IPS-20b (cell line): ENCODE results near the gene CNGA2.

ENCODE experiments used
- H3K27ac ChIP-seq: one replicate; pipeline ENCODE4 v1.5.1; 2013; ENCODE audit warnings: low read length
- H3K27me3 ChIP-seq: 2 replicates; pipeline ENCODE4 v1.6.1; 2013; ENCODE audit warnings: mild to moderate bottlenecking, low read length, inconsistent platforms; ENCODE audit not compliant: insufficient read depth
- H3K36me3 ChIP-seq: 2 replicates; pipeline ENCODE4 v1.6.1; 2013; ENCODE audit warnings: low read depth, mild to moderate bottlenecking, inconsistent platforms, low read length, moderate library complexity; ENCODE audit not compliant: insufficient read depth
- H3K4me1 ChIP-seq: 2 replicates; pipeline ENCODE4 v1.6.1; 2013; ENCODE audit warnings: mild to moderate bottlenecking, control low read depth, inconsistent platforms, low read length, moderate library complexity; ENCODE audit not compliant: insufficient read depth
- H3K4me3 ChIP-seq: 2 replicates; pipeline ENCODE4 v1.5.1; 2013; ENCODE audit warnings: mild to moderate bottlenecking, low read length, inconsistent platforms
- H3K9ac ChIP-seq: 2 replicates; pipeline ENCODE4 v1.6.1; 2013; ENCODE audit warnings: low read depth, mild to moderate bottlenecking, inconsistent platforms, low read length, moderate library complexity
- H3K9me3 ChIP-seq: 2 replicates; pipeline ENCODE4 v1.6.1; 2013; ENCODE audit warnings: mild to moderate bottlenecking, low read depth, low read length, inconsistent platforms; ENCODE audit not compliant: insufficient read depth

CNGA2 gene

DNA sequence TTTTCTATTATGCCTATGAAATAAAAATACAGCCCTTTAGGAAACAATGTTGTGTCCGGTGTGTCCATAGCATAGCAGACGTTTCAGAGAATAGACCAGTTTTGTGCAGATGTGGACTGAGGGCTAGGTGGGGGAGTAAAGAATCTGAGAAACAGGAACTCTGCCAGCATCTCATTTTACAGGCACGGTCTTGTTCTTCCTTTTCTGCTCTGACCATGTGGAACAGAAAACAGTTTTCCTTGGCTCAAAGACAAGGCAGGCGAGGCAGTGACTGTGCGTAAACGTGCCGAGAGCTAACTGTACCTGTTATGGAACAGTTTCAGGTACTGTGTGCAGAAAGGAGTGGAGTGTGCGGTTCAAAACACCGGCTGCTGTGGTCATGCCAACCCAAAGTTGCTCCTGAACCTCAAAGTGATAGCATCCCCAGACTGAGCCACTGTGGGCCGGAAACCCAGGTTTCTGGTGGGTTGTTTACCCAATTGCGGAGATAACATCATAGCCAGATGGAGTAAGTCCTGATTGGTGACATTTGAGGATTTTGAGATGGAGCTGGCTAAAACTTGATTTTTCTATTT is 20.2 kb downstream of the CNGA2 start:
- H3K27ac ChIP-seq, result no peak overlapping the region

DNA sequence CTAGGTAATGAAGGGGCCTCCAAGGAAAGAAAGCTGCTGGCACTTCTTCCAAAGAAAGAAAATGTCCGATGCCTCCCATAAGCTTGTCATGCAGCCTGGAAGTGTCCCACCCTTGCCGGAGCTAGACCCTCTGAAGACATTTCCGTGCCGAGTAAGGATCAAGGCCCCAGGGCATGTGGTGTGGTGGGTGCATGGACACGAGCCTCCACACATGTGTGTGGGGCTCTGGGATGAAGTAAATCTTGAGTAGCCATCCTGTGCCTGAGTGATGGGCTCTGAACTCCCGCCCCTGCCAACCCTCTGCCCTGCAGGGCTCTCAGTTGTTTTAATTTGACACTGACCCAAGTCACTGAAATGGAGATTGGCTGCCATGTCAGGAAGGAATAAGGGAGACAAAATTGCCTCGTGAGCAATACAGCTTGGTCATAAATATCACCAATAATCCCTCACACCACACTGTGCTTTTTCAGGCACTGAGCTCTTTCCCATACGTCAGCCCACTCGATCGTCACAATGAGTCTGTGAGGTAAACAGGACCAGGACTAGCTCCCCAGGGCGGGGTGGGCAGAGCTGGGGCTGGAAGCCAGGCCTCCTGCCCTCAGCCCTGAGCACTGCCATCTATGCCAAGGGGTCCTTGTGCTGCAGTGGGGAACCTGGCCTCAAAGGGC is 24.6 kb downstream of the CNGA2 start:
- no peaks in the 10 kb centered on the region for H3K36me3 ChIP-seq
- H3K27me3 ChIP-seq, result no peaks in the 10 kb centered on the region
- no peak overlapping the region for H3K4me3 ChIP-seq
- H3K27ac ChIP-seq, result no peak overlapping the region
- H3K4me1 ChIP-seq, result no peaks in the 10 kb centered on the region
- no peaks in the 10 kb centered on the region for H3K9me3 ChIP-seq
- H3K9ac ChIP-seq, result no peak overlapping the region

More for the DNA sequence above, 20.2 kb downstream of the CNGA2 start:
- Histone ChIP-seq H3K36me3 (no peaks in the 10 kb centered on the region), H3K4me1 (no peaks in the 10 kb centered on the region), H3K4me3 (no peak overlapping the region), H3K27me3 (peaks cover 6% of the 10 kb centered on the region), H3K9ac (no peak overlapping the region), H3K9me3 (no peaks in the 10 kb centered on the region)

DNA sequence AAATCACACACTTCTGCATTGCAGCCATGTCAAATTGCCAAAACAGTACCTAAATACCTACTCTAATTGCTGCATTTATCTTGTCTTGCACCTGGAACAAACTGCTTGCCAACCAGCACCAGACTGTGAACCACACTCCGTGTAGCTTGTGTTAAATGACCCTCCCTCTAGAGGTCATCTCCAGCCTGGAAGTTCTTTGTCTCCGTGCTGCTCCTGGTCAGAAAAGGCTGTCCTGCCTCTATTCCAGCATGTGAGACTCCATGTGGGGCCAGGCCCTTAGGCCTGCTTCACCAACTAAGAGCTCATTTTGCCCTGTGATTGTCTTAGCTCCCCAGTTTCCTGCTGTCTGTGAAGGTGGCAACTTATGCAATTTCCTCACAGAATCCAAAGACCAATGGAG is 28.3 kb downstream of the CNGA2 start:
- Histone ChIP-seq H3K27ac (no peak overlapping the region), H3K36me3 (no peaks in the 10 kb centered on the region), H3K4me3 (no peak overlapping the region), H3K9me3 (no peaks in the 10 kb centered on the region), H3K9ac (no peak overlapping the region), H3K4me1 (no peaks in the 10 kb centered on the region), H3K27me3 (no peaks in the 10 kb centered on the region)

DNA sequence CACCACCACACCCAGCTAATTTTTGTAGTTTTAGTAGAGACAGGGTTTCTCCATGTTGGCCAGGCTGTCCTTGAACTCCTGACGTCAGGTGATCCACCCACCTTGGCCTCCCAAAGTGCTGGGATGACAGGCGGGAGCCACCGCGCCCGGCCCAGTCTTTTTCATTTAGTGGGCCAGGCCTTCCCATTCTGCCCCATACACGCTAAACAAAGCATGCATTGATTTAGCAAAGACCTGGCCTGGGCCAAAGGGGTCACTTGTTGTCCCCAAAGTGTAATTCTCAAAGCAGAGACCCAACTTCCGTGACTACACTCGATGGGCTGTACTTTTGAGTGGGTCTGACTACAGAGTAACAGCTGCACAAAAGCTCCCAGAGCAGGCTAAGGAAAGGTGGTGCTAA is 29.2 kb downstream of the CNGA2 start:
- H3K9me3 ChIP-seq, result no peaks in the 10 kb centered on the region
- no peak overlapping the region for H3K27ac ChIP-seq
- H3K9ac ChIP-seq, result no peak overlapping the region
- H3K4me1 ChIP-seq, result no peaks in the 10 kb centered on the region
- no peaks in the 10 kb centered on the region for H3K36me3 ChIP-seq
- no peak overlapping the region for H3K4me3 ChIP-seq
- no peaks in the 10 kb centered on the region for H3K27me3 ChIP-seq

DNA sequence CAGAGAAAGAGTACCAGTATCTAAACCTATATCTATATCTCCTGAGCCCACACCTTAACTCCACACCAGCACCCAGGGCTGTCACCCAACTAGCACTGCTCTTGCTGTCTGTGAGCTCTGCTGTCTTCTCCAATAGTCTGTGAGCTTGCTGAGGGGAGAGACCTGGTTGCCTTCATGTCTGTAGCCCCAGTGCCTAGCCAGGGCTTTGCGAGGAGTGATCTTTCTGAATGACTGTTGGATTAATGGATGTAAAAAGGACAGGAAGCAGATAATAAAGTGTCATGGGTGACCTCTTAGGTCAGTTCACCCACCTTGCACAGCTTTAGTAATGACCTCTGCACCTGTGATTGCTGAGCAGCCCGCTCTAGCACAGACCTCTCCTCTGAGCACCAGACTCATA is 30.5 kb downstream of the CNGA2 start:
- H3K9me3 ChIP-seq, result no peaks in the 10 kb centered on the region
- no peaks in the 10 kb centered on the region for H3K4me1 ChIP-seq
- H3K4me3 ChIP-seq, result no peak overlapping the region
- no peaks in the 10 kb centered on the region for H3K36me3 ChIP-seq
- H3K27me3 ChIP-seq, result no peaks in the 10 kb centered on the region
- H3K27ac ChIP-seq, result no peak overlapping the region
- no peak overlapping the region for H3K9ac ChIP-seq

DNA sequence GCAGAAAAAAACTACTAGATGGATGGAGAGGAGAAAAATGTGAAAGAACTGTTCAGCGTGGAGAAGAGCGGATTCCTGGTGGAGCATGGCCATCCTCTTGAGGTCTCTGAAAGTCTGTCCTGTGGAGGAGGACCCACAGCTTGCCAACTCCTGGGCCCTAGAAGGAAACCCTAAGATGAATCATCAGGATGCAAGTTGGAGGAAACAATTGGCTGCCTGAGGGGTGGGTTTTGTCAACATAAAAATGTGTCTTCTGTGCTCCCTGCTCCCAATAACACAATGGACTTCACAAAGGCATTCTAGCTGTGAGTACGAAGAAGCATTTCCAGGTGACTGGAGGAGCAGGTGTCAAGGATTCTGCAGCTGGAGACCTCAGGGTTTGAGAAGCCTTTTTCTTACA is 37.2 kb downstream of the CNGA2 start:
- Histone ChIP-seq H3K36me3 (no peaks in the 10 kb centered on the region), H3K9me3 (no peaks in the 10 kb centered on the region), H3K27ac (no peak overlapping the region), H3K4me3 (no peak overlapping the region), H3K9ac (no peak overlapping the region), H3K4me1 (no peaks in the 10 kb centered on the region), H3K27me3 (no peaks in the 10 kb centered on the region)

DNA sequence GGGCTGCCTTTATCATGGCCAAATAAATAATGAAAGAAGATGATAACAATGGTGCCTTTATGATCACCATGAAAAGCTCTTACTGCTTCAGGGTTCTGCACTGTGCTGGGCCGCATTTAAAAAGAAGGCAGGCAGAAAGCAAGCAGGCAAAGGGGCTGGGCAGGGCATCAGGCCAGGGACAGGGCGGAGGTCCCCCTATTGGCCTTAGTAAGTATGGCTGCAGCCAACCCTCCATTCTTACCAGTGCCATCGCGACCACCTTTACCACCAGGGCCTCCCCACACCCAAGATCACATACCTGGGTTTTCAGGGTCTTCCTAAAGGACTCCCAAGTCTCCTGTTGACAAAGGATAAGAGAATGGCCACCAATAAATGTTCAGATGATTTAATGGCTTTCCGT is 38.9 kb downstream of the CNGA2 start:
- Histone ChIP-seq H3K4me3 (no peak overlapping the region), H3K36me3 (no peaks in the 10 kb centered on the region), H3K27me3 (no peaks in the 10 kb centered on the region), H3K4me1 (no peaks in the 10 kb centered on the region), H3K9ac (no peak overlapping the region), H3K27ac (no peak overlapping the region), H3K9me3 (no peaks in the 10 kb centered on the region)

DNA sequence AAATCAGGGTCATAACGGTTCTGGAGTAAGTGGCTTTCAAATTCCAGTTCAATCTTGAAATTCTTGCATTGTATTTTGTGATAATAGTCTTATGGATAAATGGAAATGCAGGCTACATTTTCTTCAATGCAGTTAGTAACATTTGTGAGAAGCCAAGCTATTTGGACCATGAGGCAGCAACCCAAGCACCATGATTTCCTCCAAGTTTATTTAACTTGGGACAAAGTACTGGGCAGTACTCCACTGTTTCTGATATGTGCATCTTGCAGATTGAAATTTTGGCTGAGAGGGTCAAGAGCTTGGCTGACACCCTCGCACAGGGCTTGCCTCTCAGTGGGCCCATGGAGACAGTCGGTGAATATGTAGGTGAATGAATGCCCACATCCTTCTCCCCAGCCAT is 39.9 kb downstream of the CNGA2 start:
- Histone ChIP-seq H3K27ac (no peak overlapping the region), H3K4me3 (no peak overlapping the region)

DNA sequence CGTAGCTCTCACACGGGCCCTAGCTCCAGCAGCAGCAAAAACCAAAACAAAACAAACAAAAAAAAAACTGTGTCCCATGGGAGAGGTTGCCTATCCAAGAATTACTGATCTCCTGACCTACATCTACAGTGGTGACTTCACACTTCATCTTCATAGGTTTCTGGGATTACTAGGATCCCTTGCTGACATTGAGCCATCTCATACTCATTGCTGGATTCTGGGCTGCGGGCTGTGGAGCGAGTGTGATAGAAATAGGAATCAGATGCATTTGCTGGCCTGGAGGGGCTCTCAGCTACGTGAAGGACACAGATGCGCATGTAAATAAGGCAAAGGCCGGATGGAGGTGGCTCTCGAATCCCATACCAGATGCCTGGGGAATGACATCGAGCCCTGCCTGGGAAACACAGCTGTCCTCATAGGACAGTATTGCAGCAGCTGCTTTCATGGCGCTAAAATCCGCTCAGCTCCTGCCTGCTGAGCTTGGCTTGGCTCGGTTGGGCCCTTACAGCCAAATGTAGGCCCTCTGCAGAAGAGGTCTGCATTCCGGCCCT is 41.7 kb downstream of the CNGA2 start:
- Histone ChIP-seq H3K27ac (no peak overlapping the region), H3K9ac (no peak overlapping the region), H3K4me1 (no peaks in the 10 kb centered on the region), H3K36me3 (no peaks in the 10 kb centered on the region), H3K9me3 (no peaks in the 10 kb centered on the region), H3K4me3 (no peak overlapping the region), H3K27me3 (no peaks in the 10 kb centered on the region)

More for the DNA sequence above, 39.9 kb downstream of the CNGA2 start:
- no peaks in the 10 kb centered on the region for H3K36me3 ChIP-seq
- no peaks in the 10 kb centered on the region for H3K27me3 ChIP-seq
- no peaks in the 10 kb centered on the region for H3K4me1 ChIP-seq
- no peak overlapping the region for H3K9ac ChIP-seq
- no peaks in the 10 kb centered on the region for H3K9me3 ChIP-seq

DNA sequence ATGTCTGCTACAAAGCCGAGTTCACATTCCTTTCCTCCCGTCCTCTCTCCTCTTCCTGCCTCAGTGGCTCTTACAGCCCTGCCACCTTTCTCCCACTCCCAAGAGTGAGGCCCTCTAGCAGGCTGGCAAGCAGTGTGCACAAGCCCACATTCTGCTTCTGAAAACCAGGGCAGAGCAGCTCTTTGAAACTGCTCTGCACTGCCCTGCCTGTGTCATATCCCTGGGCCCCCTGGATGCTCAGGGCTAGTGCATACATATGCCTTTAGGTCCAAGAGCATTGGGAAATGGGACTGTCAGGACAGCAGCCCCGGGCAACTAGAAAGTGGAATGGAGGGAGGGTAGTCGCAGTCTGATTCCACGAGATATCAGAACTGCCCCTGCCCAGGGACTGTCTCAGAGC is 42.4 kb downstream of the CNGA2 start:
- H3K9ac ChIP-seq, result no peak overlapping the region
- no peaks in the 10 kb centered on the region for H3K27me3 ChIP-seq
- H3K36me3 ChIP-seq, result no peaks in the 10 kb centered on the region
- H3K4me3 ChIP-seq, result no peak overlapping the region
- no peaks in the 10 kb centered on the region for H3K4me1 ChIP-seq
- H3K27ac ChIP-seq, result no peak overlapping the region
- H3K9me3 ChIP-seq, result no peaks in the 10 kb centered on the region

DNA sequence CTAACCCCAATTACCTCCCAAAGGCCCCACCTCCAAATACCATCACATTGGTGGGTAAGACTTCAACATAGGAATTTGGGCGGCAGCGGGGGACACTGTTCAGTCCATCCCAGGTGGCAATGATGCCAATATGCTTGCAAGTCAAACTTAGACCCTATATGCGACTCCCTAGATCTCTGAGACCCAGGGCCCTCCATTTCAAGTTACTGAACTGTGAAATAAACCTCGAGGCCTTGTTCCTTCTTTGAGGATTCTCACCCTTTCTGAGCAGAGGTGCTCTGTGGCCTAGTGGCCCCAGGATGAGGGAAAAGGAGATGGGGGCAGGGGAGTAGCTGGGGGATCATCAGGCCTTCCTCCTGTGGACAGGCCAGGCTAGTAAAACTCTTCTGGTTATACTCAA is 44.7 kb downstream of the CNGA2 start:
- Histone ChIP-seq H3K27ac (no peak overlapping the region), H3K27me3 (no peaks in the 10 kb centered on the region), H3K4me3 (no peak overlapping the region), H3K36me3 (no peaks in the 10 kb centered on the region), H3K9me3 (no peaks in the 10 kb centered on the region), H3K4me1 (no peaks in the 10 kb centered on the region), H3K9ac (no peak overlapping the region)

DNA sequence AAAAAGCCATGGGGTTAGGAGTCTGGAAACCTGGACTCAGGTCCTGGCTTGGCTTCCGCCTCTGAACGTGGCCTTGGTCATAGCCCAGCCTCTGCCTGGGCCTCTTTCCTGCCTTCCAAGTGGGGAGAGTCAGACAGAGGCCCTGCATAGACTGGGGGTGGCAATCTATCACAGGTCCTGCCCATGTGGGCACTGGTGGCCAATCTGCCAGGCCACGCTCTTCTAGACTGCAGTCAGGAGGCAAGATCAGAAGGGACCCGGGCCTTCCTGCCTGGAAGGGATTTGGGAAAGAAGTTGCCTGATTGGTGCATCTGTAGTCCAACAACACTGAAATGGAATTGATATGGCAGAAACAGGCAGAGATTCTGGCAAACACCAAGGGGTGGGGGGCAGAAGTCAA is 46.1 kb downstream of the CNGA2 start:
- H3K36me3 ChIP-seq, result no peaks in the 10 kb centered on the region
- no peaks in the 10 kb centered on the region for H3K27me3 ChIP-seq
- H3K9me3 ChIP-seq, result no peaks in the 10 kb centered on the region
- no peak overlapping the region for H3K4me3 ChIP-seq
- H3K9ac ChIP-seq, result no peak overlapping the region
- no peaks in the 10 kb centered on the region for H3K4me1 ChIP-seq
- H3K27ac ChIP-seq, result no peak overlapping the region
